MV-4-11 (cell line): ENCODE data around the gene ZSCAN21.

Experiments
- DNase-seq: peaks from one replicate; lab custom pipeline; 2025; lab: John Stamatoyannopoulos, UW

The ZSCAN21 gene

DNA sequence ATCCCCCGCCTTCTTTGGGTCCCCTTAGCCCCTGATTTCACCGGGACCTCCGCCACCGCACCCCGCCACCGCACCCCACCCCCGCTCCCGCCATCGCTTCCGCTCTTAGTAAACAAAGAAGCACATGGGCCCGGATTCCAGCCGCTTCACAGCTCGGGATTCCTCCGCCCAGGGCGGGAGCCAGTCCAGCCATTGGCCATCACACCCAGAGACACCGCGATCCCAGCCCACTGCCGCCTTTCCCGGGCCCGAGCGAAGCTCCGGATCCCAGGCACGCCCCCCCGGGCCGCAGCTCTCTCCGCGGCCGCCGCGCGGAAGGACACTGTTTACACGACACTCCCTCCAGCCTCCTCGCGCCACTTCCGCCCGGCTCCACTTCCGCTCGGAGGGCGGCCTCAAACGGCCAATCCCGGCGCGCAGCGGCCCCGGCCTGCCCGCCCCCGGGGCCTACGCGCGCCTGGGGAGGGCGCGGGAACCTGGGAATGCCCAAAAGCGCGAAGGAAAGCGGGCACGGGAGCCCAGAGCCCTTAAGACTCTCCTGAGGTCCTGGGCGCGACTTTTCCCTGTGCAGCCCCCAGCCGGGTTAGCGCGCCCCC is 50.9 kb downstream of the ZSCAN21 start:
- peak; percentile 86 for DNase-seq

DNA sequence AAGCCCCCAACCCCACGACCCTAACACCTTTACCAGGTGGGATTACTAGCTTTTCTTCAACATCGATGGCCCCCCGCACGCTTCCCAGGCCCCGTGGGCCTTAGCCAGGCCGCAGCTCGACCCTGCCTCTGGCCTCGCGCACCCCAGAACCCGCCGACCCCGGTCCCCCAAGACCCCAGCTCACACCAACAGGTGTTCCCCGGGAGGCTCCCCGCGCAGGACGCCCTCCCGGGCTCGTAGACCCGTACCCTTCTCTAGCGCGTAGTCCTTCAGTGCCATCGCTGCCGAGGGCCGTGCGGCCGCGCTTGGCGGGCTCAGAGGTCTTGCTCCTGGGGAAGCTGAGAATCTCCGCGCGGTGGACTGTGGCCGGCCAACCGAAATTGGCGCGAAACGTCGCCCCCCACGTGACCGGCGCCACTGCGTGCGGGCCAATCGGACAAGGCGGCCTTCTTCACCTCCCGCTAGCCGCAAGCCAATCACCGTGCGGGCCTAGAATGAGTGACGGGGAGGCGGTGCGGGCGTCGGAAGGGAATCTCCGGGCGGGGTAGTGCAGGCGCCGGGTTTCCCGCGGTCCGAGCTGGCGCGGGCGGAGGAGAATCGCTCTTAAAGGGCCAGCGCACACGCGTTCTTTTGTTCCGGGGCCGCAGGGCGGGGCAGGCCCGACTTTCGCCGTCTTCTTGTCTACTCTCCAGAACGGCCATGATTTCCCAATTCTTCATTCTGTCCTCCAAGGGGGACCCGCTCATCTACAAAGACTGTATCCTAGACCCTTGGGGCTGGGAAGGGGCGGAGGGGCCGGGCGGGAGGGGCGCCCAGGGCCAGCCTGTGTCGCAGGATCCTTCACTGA is 51.7 kb downstream of the ZSCAN21 start, which contains the start of the genes AP4M1 and MCM7:
TSS of gene AP4M1 (plus strand) at position 628 of the 847 bp plus-strand sequence. CDS start at position 700, 72 bp downstream.
TSS of gene MCM7 (minus strand) at position 382 of the 847 bp plus-strand sequence. CDS start at position 279, 103 bp downstream.
- peak; percentile 97 for DNase-seq

DNA sequence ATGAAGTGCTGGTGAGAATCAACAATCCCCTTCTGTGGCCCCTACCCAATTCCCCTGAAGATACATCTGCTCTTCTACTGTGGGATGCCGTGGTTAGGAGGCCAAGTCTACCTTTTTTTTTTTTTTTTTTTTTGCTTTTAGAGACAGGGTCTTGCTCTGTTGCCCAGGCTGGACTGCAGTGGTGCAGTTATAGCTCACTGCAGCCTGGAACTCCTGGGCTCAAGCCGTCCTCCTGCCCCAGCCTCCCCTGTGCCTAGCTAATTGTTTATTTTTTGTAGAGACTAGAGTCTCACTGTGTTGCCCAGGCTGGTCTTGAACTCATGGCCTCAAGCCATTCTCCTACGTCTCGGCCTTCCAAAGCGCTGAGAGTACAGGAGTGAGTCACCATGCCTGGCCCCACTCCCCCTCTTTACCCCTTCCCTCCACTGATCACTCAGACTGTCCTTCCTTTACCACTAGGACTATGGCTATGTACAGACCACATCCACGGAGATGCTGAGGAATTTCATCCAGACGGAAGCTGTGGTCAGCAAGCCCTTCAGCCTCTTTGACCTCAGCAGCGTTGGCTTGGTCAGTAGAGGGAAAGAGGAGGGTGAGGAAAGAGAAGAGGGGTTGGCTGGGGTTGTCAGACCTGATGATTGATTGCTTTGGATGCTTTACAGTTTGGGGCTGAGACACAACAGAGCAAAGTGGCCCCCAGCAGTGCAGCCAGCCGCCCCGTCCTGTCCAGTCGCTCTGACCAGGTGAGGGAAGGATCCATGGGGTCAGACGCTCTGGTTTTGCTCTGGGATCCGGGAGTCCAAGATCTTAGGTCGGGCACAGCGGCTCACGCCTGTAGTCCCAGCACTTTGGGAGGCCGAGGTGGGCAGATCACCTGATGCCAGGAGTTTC is 53.6 kb downstream of the ZSCAN21 start:
- DNase-seq, result no peak

DNA sequence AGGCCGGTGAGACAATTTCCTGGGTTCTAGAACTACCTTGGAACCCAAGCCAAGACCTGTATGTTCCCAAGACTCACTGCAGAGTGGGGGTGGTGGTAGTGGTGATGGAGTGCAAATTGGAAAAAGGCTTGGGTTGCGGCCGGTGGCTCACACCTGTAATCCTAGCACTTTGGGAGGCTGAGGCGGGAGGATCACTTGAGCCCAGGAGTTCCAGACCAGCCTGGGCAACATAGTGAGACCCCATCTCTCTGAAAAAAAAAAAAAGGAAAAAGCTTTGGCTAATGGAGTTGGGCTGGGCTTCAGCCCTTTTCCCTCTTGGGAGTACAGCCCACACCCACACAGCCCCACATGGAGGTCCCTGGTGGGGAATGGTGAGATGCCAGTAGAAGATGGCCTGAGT is 56.0 kb downstream of the ZSCAN21 start:
- DNase-seq, result no peak

DNA sequence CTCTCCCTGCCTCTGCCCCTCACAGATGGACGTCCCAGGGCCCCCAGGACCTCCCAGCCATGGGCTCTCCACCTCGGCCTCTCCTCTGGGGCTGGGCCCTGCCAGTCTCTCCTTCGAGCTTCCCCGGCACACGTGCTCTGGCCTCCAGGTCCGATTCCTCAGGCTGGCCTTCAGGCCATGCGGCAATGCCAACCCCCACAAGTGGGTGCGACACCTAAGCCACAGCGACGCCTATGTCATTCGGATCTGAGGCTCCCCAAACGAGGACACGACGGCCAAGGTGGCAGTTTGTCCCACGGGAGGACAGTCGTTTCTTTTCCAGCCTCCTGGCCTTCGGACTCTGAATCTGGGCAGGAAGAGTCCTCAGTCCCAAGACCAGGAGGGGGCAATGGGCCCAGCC is 57.1 kb downstream of the ZSCAN21 start:
- no peak for DNase-seq

DNA sequence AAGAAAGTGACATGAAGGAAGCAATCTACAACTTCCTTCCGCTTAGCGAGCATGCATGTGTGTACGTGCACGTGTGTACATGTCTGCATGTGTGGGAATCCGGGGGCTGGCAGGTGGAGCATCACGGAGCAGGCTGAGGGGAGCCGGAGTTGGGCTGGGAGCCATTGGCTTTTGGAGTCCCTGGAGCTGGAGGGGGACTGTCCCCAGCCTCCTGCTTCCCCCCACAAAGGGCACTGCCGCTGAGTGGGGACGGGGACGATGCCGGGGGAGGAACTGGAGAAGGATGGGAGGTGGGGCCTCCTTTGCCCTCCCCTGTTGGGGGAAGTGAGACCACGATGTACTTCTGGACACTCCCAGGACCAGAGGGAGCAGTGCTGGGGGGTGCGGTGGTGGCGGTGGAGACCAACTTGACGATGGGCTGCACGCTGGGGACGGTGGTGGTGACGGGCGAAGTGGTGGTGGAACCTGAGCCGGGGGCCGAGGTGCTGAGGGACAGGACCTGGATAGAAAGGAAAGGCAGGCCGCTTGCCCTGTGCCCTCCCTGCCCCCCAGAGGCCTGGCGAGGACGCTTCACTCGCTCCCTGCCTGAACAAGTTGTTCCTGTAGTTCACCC is 57.7 kb downstream of the ZSCAN21 start:
- no peak for DNase-seq

DNA sequence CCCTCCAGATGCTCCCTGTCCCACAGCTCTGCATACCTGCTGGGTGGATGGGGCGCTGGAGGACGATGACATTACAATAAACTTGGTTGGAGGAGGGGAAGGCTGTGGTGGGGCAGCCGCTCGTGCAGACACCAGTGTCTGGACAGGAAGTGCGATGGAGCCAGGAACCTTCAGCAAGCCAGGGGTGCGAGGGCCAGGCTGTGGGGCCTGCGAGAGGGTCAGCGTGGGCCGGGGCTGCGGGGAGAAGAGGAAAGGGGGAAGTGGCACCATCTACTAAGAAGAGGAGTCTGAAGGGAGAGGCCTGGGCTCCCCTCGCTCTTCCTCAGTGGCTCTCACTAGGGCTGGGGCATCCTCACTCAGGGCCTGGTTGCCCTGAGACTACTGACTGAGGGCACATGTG is 58.3 kb downstream of the ZSCAN21 start:
- no peak for DNase-seq

DNA sequence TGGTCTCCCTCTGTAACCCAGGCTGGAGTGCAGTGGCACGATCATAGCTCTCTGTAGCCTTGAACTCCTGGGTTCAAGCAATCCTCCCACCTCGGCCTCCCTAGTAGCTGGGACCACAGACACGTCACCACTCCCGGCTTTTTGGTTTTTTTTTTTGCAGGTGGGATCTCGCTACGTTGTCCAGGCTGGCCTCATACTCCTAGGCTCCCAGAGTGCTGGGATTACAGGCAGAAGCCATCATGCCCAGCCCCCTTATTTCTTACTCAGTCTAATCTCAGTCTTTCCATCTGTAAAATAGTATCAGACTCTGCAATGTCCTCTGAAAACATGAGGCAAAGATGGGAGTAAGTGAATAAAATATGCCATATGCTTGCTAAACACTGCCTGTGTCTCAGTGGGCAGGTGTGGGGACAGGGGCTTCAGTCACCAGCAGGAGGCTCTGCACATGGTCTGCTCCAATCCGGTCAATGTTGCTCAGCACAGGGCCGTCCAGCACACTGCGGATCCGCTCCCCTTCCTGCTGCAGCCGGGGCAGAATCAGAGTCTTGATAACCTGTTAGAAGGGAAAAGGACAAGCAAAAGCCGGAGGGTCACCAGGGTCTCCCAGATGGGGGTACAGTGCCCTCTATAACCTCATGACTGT is 60.1 kb downstream of the ZSCAN21 start:
- DNase-seq, result no peak

DNA sequence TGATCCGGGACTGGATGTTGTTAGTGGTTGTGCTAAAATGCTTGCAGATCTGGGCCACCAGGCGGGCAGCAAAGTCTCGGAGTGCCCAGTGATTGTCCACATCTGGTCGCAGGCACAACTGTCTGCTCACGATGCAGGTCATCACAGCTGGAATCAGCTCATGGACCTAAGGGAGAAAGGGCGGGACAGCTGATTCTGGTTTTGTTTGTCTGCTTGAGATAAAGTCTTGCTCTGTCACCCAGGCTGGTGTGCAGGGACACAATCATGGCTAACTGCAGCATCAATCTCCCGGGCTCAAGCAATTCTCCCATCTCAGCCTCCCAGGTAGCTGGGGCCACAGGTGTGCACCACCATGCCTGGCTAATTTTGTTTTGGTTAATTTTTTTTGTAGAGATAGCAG is 61.6 kb downstream of the ZSCAN21 start:
- no peak for DNase-seq

DNA sequence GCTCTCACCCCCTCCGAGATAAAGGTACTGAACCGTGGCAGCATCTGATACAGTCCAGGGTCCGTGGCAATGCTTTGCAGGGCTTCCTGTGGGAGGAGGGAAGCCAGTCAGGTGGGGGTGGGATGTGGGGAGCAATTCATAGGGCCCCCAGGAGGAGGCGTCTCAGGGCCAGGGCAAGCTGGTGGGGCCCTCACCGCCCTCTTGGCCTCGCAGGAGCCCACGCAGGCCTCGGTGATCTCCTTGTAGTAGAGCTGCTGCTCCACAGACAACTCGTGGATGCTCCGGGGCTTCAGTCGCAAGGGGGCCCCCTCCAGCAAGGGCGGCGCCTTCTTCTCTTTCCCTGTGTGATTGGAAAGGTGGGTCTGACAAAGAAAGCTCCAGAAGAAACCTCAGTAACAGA is 62.3 kb downstream of the ZSCAN21 start:
- DNase-seq, result no peak
